GM21576 (cell line): Measurements from ENCODE around the gene MRGPRF.

Source experiments
- ATAC-seq: cut with Tn5 transposase; IDR thresholded peaks from one replicate; pipeline ENCODE4 v1.9.1; 2021; ENCODE audit warnings: mild to moderate bottlenecking, moderate library complexity; ENCODE audit not compliant: unreplicated experiment

The MRGPRF gene, protein sequence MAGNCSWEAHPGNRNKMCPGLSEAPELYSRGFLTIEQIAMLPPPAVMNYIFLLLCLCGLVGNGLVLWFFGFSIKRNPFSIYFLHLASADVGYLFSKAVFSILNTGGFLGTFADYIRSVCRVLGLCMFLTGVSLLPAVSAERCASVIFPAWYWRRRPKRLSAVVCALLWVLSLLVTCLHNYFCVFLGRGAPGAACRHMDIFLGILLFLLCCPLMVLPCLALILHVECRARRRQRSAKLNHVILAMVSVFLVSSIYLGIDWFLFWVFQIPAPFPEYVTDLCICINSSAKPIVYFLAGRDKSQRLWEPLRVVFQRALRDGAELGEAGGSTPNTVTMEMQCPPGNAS

GRCh38 chr11:69013009-69013951, at the start of gene MRGPRF:
MRGPRF (minus strand) TSS chr11:69013246; CDS start chr11:69009901, 3,345 bp downstream.
- ATAC-seq: no peak

- no peak for ATAC-seq
These were observed 49.3 kb upstream of the MRGPRF start for GRCh38 chr11:69062169-69062855.

DNA sequence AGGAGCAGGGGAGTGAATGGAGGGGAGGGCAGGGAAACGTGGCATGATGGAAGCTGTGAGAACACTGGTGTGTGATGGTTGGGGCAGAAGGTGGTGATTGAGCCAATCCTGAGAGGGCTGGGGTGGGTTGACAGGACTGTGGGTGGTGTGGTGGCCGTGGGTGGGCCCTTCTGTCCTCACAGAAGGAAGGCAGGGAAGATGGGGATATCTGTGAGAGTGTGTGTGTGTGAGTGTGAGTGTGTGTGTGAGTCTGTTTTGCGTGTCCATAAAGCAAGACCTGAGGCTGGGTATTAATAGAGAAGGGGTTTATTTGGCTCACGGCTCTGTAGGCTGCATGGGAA, 48.6 kb upstream of the MRGPRF start:
- no peak for ATAC-seq

DNA sequence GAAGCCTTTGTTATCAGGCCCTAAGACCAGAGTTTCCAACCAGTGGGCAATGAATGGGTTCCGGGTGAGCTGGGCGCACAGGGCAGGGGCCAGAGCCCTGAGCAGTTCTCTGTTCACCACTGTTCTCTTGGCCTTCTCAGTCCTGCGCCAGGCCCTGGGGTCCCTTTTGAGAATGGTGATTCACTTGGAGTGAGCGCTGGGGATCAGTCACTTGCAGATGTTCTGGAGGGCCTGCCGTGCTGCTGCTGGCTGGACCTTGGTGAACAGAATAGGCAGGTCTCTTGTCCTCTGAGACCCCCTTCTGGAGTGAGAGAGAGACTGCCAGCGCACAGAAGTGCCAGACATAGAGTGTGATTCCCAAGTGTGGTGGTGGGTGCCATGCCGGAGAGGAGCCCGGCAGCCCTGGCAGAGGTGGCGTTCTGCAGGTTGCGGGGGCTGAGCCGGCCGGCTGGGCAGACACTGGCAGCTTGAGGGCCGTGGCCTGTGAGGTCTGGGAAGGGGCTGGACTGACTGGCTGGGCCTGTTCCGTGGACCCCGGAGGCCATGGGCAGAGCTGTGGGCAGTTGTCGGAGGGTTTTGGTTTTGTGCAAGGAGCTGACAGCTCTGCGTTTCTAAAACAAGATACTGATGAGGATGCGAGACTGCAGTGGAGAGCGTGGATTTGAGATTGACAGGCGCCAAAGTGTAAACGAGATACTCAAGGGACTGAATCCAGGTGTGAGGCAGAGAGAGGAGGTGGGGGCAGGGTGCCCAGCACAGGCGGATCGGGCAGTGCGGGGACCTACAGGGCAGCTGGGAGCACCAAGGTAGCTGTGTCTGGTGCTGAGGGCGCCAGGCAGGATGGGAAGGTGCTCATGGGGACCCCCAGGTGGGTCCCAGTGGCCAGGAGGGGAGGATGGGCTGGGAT, 48.0 kb upstream of the MRGPRF start:
- no peak for ATAC-seq

- ATAC-seq: no peak
These were observed 46.9 kb upstream of the MRGPRF start for GRCh38 chr11:69059985-69060384.

DNA sequence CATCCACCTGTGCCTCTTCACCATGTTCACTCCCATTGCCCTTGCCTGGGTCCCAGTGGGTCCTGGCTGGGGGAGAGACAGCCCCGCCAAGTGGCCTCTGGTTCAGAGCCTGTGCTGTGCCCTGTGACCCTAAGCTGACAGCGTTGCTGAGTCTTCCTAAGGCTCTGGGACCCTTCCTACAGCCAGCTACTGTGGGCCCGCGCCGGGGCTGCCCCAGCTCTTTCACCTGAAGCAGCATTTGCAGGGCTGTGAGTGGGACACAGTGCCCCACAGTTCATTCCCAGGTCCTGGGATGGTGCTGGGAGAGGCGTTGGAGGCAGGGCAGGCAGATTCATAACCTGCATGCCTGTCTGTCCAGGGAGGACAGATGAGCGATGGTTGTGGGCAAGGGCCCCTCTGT, 46.4 kb upstream of the MRGPRF start:
- no peak for ATAC-seq

GRCh38 chr11:69058511-69059270, 45.6 kb upstream of the MRGPRF start:
- no peak for ATAC-seq

GRCh38 chr11:69057801-69058200, 44.8 kb upstream of the MRGPRF start:
- no peak for ATAC-seq

GRCh38 chr11:69057236-69057635, 44.2 kb upstream of the MRGPRF start:
- ATAC-seq: no peak

DNA sequence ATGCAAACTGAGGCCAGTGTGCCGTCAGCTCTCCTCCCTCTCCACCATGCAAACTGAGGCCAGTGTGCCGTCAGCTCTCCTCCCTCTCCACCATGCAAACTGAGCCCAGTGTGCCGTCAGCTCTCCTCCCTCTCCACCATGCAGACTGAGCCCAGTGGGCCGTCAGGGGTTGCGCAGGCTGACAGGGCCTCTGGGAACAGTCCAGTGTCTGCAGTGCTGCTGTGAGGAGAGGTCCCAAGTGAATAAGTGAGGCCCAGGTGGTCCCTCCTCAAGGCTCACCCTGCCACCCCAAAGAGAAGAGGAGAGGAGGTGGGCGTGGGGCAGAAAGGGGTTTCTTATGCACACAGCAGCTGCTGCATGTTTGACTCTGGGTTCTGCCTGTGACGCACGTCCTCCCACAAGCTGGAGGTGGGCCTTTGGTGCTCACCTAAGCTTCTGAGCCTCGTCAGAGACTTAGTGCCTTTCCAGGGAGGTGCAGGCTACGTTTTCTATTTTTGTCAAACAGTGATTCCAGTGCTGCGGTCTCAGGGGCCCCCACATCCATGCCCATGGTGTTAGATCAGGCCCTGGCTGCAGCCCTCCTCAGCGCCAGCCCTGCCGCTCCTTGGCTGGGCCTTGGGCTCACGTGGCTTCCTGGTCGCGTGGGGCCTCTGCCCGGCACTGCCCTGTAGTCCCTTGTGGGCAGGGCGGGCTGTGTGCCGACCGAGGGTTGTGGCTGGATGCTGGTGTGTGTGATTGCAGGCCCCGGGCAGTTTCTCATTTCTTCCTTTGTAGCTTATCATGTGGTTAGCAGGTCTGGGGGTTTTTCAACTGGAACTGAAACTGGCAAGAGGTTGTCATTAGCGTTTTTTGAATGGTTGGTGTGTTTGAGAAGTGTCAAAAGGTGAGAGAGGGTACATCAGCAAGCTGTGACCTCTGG, 42.8 kb upstream of the MRGPRF start:
- ATAC-seq: peak; percentile 69

GRCh38 chr11:69055212-69055586, 42.2 kb upstream of the MRGPRF start:
- no peak for ATAC-seq

- no peak for ATAC-seq
These were observed 41.6 kb upstream of the MRGPRF start for GRCh38 chr11:69054397-69055211.

DNA sequence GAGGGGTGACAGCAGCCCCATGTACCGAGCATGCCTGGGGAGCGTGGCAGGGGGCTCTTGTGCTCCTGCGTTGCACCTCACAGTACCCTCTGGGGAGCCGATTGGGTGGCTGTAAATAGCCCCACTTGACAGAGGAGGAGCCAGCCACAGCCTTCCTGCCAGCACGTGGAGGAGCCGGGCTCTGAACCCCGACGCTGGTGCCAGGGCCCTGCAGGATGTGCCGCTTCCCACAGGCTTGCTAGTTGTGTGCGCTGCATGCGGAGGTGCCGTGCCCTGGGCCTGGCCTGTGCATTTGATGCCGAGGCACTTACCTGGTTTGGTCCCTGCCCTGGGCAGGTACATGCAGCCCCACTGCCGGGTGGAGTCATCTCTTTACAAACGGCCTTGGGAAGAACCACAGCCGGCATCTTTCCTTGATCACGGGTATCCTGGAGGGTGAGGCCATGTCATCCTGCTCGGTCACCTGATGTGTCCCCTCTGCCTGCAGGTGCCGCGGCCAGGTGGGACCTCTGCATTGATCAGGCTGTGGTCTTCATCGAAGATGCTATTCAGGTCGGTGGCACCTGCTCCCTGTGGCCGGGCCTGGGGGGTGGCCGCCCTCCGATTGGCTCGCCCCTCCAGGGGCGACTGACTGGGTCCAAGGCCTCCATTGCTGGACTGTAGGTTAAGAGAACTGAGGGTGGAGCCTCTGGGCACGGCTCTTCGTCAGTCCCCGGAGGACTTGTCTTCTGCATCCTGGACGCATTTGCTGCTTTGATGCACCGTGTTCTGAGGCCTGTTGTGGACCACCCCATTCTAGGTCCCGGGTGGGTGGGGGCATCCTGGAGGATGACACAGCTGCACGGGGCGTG, 40.7 kb upstream of the MRGPRF start:
- no peak for ATAC-seq

DNA sequence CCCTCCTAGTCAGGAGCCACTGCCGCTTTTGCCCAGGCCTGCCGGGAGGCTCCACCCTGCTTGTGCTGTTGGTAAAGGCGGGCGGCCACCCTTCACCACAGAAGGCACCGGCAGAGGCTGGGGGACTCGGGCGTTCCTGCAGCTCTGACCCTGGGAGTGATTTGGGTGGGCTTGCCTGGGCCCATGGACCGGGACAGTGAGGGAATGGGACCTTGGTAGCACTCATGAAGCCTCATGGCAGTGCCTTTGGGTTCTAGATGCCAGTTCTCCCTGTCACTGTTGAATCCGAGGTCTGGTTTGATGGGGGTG, 40.1 kb upstream of the MRGPRF start:
- ATAC-seq: no peak

DNA sequence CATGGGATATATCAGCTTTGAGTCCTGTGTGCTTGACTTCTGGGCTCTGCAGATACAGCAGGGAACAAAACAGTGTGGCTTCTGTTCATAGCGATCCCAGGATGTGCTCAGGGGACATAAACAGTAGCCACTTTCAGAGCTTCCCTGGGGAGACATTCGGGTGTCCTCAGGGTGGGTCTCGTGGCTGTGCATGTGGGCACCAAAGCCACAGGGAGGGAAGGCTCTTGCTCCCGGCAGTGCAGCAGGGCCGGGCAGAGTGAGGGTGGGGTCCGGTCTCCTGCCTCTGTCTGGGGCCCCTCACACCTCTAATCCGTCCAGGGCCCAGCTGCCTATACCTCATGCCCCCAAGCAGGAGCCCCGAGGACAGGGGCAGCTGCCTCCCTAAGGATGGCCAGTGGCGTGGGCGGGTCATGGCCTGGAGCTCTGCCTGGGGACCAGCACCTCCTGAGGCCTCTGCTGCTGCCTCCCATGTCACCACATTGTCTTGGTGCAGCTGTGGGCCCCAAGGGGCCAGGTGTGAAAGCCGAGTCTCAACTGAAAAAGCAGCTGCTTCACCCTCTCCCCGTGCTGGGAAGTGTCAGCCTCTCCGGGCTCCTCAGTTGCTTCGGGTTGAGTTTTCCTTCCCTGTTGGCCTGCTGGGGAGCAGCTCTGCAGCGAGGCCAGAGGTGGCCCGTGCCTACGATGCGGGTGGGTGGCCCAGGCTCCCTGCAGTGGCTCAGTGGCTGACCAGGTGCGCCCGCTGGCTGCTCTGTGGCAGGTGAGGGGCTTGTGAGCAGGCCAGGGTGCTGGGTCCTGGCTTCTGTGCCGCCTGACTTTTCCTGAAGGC, 39.5 kb upstream of the MRGPRF start:
- no peak for ATAC-seq
